ENCODE results near the gene KLF9.

DNA sequence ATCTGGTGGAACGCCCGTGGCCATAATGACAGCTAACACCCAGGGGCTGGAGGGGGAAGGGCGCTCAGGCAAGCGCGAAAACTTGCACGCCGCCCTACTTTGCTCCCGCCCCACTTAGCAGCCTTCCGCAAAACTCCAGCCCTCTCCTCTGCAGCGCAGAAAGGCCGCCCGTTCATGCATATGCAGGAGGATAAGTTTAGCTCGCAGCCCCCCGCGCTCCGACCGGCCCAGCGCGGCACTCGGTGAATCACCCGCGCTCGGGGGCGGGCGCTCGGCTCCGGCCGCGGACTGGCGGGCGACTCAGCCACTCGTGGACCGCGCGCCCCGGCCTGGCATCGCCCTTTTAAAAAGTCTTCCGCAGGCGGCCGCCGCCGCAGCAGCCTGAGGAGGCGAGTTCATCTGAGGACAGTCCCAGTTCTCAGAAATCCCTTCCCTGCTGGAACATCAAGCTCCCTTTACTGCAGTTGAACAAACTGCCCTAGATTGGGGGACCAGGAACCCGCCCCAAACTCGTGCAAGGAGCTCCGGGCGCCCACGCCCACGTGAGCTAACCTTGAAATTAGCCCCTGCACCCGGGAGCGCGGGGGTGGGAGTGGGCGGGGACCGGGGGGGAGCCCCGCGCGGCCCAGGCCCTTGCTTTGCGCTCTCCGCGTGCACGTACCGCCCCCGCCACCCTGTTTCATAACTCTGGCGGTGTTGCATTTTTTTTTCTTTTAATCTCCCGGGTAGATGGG lies 4.5 kb upstream of the KLF9 start:
- TF ChIP-seq, protein P1, sequence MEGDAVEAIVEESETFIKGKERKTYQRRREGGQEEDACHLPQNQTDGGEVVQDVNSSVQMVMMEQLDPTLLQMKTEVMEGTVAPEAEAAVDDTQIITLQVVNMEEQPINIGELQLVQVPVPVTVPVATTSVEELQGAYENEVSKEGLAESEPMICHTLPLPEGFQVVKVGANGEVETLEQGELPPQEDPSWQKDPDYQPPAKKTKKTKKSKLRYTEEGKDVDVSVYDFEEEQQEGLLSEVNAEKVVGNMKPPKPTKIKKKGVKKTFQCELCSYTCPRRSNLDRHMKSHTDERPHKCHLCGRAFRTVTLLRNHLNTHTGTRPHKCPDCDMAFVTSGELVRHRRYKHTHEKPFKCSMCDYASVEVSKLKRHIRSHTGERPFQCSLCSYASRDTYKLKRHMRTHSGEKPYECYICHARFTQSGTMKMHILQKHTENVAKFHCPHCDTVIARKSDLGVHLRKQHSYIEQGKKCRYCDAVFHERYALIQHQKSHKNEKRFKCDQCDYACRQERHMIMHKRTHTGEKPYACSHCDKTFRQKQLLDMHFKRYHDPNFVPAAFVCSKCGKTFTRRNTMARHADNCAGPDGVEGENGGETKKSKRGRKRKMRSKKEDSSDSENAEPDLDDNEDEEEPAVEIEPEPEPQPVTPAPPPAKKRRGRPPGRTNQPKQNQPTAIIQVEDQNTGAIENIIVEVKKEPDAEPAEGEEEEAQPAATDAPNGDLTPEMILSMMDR (conservative IDR thresholded peaks at IDR 0.05; ENCODE audit: low read depth, low read length), result no peak
- TF ChIP-seq EZH2 (IDR thresholded peaks at IDR 0.05; ENCODE audit: low read length, unreplicated experiment), result no peak
